Adrenal gland (tissue), 12 donors: ENCODE data around the gene C9orf153. TPM values are rescaled to one million over a fixed set of nuclear protein-coding genes. Genes with fewer than 3 reads are reported as not detected.
A peak's percentile ranks its signal among the peaks of the same experiment; 100 is the strongest.

ENCODE experiments used
- DNase-seq, 7 donors: peaks; one replicate each; pipeline ENCODE4 v3.0.0-alpha.2; 2019 to 2020
- H3K27ac ChIP-seq, 5 donors: fragments of 200-600 bp; sonication (generic) in 4 of 5; 1 replicate in 3 of 5; 2 replicates in 2 of 5; pipeline versions ENCODE4 v1.5.1 to v1.8.0; 2016 to 2020; ENCODE audit warnings: mild to moderate bottlenecking in 1 of 5
- H3K27me3 ChIP-seq: fragments of 200-600 bp; 2 replicates; pipeline ENCODE4 v1.8.0; 2021
- H3K36me3 ChIP-seq, 2 donors: fragments of 200-600 bp; replicated peaks in 1 of 2; 1 replicate in 1 of 2; 2 replicates in 1 of 2; pipeline versions ENCODE4 v1.5.1 to v1.8.0; 2018 to 2022
- H3K4me1 ChIP-seq, 2 donors: fragments of 200-600 bp; replicated peaks in 1 of 2; 1 replicate in 1 of 2; 2 replicates in 1 of 2; pipeline versions ENCODE4 v1.5.1 to v1.8.0; 2018 to 2021
- H3K4me3 ChIP-seq, 4 donors: fragments of 200-600 bp; sonication (generic) in 3 of 4; one replicate each; pipeline ENCODE4 v1.5.1; 2016 to 2018
- H3K9me3 ChIP-seq, 3 donors: fragments of 200-600 bp; sonication (generic) in 1 of 3; replicated peaks in 1 of 3; 1 replicate in 2 of 3; 2 replicates in 1 of 3; pipeline versions ENCODE4 v1.5.1 to v1.8.0; 2016 to 2021
- CTCF ChIP-seq, 6 experiments: fragments of 450-650 bp in 4 of 6; fragments of 200-600 bp in 2 of 6; sonication (generic) in 1 of 6; IDR thresholded peaks; 1 replicate in 5 of 6; 2 replicates in 1 of 6; pipeline versions ENCODE4 v1.5.1 to v1.8.0; 2016 to 2021; ENCODE audit warnings: antibody characterized with exemption in 6 of 6, mild to moderate bottlenecking in 2 of 6, moderate library complexity in 1 of 6
- POLR2A ChIP-seq, 2 donors: fragments of 450-650 bp; IDR thresholded peaks; one replicate each; pipeline ENCODE4 v1.6.1; 2017; ENCODE audit warnings: antibody characterized with exemption in 2 of 2, mild to moderate bottlenecking in 2 of 2, moderate library complexity in 1 of 2
- WGBS, 4 donors: extraction: QIAGEN DNeasy Blood & Tissue Kit in 2 of 4; methylation state at CpG; one replicate each; pipeline versions ENCODE4 v1.1.5 to v1.1.7; 2013 to 2017; 5-methylcytosine and 5-hydroxymethylcytosine counted together
- intact Hi-C, 2 donors: fragments of 100-400 bp; cut with DNase I; formaldehyde crosslinking; loops; one replicate each; pipeline versions ENCODE4 v1.14.1 to v1.15.0; 2022 to 2023
- polyA plus RNA-seq, 3 donors: library from polyadenylated mRNA; stranded (reverse); fragments of 200-250 nt in 2 of 3; fragments of 350-450 nt in 1 of 3; fragmentation: Illumina TruSeq in 1 of 3; extraction: RNeasy Lipid Tissue Mini Kit (QIAGEN cat#74804) in 1 of 3; gene quantifications; one replicate each; pipeline ENCODE4 v1.2.3, GENCODE V29; 2013 to 2014
- total RNA-seq, 9 donors: library from RNA; depleted of rRNA in 4 of 9; stranded (reverse); fragments of >200 nt in 4 of 9; fragments of 120-200 nt in 1 of 9; fragmentation: NEBNext Ultra II Directional in 1 of 9; extraction: Animal tissue kit (Norgen Biotek cat#: 25700) in 1 of 9; gene quantifications; one replicate each; pipeline versions ENCODE4 v1.1.0 to v1.2.4, GENCODE V29; 2013 to 2023
- donor health status: healthy with polysubstance abuse.
- donor health status: Bipolar disorder and iron deficiency.
- donor health status: DM: yes; HTN: yes; CAD: no.
- donor health status: DM: no; HTN: no; CAD: no.
- donor health status: DM: no; HTN: no; CAD: no.
- donor health status: DM: yes; HTN: yes; CAD: no.

The C9orf153 gene
- total and polyA plus RNA-seq, 12 donors: 0.14 to 0.94 (median 0.37) TPM; not detected in 5

GRCh38 chr9:86282077-86282978 lies 22.9 kb upstream of the C9orf153 start, which contains the start of gene ISCA1:
Gene ISCA1 (minus strand): TSS chr9:86282538. CDS start chr9:86282458, 80 bp downstream.
- peaks cover 0 to under 1% of the 10 kb centered on the region in 2 donors for H3K36me3 ChIP-seq
- no peaks in the 10 kb centered on the region for H3K9me3 ChIP-seq
- 0 to 1% (median 0%) methylated on average over 7 to 101 of the region's 101 CpGs for WGBS, 4 donors
- no peaks in the 10 kb centered on the region for H3K27me3 ChIP-seq
- TF ChIP-seq POLR2A (IDR thresholded peaks at IDR 0.05): peak; percentile 89 to 93
- TF ChIP-seq CTCF (IDR thresholded peaks at IDR 0.05): no peak
- DNase-seq: peak; percentile 97 to 99 (median 98)
- intact Hi-C loops: no loop called here
- H3K4me1 ChIP-seq: peaks cover 10 to 38% of the 10 kb centered on the region in 2 donors
- peak within 1 kb of the TSS; percentile 51 to 99 (median 98) for H3K27ac ChIP-seq
- peak within 1 kb of the TSS; percentile 30 to 82 (median 61) for H3K4me3 ChIP-seq

DNA sequence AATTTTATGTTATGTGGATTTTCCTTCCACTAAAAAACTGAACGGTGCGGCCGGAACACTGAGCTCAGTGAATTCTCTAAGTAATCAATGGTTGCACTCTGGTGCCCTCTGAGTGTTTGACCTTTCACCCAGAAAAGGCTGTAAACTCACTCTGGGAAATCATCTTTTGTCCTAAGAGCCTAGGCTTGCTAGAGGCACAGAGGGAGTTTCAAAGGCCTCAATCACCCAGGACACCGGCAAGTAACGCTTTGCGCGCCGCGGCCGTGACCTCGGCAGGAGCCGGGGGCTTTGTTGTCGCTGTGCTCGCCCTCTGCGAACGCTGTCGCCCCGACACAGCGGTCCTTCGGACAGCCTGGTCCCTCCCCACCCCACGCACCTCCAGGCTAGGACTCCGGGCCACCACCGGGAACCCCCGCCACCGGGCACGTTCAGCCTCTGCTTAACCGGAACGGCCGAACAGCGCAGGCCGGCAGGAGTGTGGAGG lies 22.2 kb upstream of the C9orf153 start:
- intact Hi-C loops: no loop called here
- Histone ChIP-seq H3K4me3 (peak overlapping the region; percentile 30 to 82 (median 61)), H3K4me1 (peaks cover 10 to 40% of the 10 kb centered on the region in 2 donors), H3K27me3 (no peaks in the 10 kb centered on the region), H3K27ac (peak overlapping the region; percentile 51 to 99 (median 98)), H3K36me3 (no peaks in the 10 kb centered on the region), H3K9me3 (no peaks in the 10 kb centered on the region)
- DNase-seq: no peak
- TF ChIP-seq CTCF (IDR thresholded peaks at IDR 0.05): no peak
- TF ChIP-seq POLR2A (IDR thresholded peaks at IDR 0.05): no peak
- WGBS, 4 donors: 0 to 1% (median 0%) methylated on average over 3 to 31 of the region's 31 CpGs

DNA sequence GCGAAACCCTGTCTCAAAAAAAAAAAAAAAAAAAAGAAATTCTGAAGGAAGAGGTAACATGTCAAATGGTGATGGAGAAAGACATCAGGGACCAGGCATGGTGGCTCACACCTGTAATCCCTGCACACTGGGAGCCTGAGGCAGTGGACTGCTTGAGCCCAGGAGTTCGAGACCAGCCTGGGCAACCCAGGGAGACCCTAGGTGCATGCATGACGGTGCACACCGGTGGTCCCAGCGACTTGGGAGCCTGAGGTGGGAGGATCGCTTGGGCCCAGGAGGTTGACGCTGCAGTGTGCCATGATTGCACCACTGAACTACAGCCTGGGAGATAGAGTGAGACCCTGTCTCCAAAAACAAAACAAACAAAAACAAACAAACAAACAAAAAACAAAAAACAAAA lies 21.1 kb upstream of the C9orf153 start:
- peaks cover 10 to 49% of the 10 kb centered on the region in 2 donors for H3K4me1 ChIP-seq

More for the DNA sequence above, 21.1 kb upstream of the C9orf153 start:
- Histone ChIP-seq H3K27ac (no peak overlapping the region), H3K4me3 (no peak overlapping the region), H3K27me3 (no peaks in the 10 kb centered on the region), H3K36me3 (no peaks in the 10 kb centered on the region), H3K9me3 (no peaks in the 10 kb centered on the region)
- TF ChIP-seq CTCF (IDR thresholded peaks at IDR 0.05): no peak
- no peak for TF ChIP-seq POLR2A (IDR thresholded peaks at IDR 0.05)
- 93 to 97% (median 97%) methylated on average over 7 of the region's 7 CpGs for WGBS, 4 donors
- intact Hi-C loops: no loop called here
- peak in 1 of 7 donors; percentile 26 for DNase-seq
